Erythroblast (primary cell): ENCODE results near the gene RCAN1.

Experiments
- GATA1 ChIP-seq: IDR thresholded peaks from 2 replicates; pipeline ENCODE4 v1.6.1; 2011; ENCODE audit warnings: low read depth, mild to moderate bottlenecking, control low read depth, low read length, moderate library complexity
- POLR2A ChIP-seq: IDR thresholded peaks from 2 replicates; pipeline ENCODE4 v1.6.1; 2011; ENCODE audit warnings: mild to moderate bottlenecking, low read length

GRCh38 chr21:34653522-34653921 is 38.6 kb upstream of the RCAN1 start:
- TF ChIP-seq POLR2A (no peak), GATA1 (no peak)
